GM19239 (cell line): ENCODE data around the gene ARHGAP45.

Source experiments
- DNase-seq: peaks from one replicate; pipeline ENCODE4 v3.0.0; 2011; ENCODE audit warnings: low spot score; ENCODE audit not compliant: insufficient read length
- FAIRE-seq: peaks from 2 replicates; lab custom pipeline; 2011; peaks lifted over from hg19 to GRCh38; lab: Jason Lieb, UNC

Gene ARHGAP45

DNA sequence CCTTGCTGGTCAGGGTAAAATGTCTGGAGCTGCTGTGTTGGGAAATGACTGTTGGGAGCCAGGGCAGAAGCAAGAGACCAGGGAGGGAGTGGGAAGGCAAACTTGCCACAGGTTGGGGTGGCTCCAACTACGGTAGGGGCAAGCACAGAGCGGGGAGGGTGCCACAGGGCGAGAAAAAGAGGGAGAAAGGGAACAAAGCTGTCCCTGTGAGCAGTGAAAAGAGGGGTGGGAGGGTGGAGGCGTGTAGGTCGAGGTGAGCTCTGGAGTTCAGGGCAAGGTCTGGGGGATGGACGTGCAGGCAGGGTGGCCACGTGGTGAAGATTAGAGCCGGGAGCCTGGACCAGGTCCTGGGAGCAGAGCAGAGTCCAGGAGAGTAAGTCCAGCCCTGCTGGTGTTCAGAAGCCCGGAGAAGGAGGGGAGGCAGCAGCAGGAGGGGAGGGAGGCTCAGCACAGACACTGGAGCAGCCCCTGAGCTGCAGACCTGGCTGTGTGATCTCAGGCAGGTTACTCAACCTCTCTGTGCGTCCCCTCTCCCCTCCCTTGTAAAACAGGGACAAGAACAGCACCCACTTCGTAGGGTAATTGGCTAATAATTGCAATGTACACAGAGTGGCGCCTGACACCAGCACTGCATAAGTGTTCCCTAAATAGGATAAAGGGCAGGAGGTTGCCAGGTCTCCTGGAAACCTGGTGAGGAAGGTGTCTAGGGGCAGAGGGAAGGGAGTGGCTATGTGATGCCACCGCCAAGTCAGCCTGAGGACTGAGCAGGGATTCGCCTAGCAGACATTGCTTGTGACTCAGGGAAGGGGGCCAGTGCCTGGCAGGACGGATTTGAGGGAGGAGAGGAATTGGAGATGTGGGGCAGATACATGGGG lies 31.4 kb downstream of the ARHGAP45 start:
- DNase-seq = no peak
- no peak for FAIRE-seq

DNA sequence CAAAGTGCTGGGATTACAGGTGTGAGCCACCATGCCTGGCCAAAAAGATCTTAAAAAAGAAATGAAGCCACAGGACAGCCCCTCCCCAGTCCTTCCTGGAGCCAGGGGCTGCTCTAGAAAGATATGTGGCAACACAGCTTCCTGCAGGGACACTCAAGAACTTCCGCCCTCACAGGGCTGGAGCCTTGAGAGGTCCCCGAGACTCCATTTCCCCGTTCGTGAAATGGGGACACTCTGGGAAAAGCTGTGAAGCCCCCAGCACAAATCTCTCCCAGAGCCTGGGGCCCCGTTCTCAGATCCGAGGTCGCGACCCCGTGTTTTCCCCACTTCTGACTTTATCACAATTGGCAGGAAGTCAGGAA lies 34.4 kb downstream of the ARHGAP45 start:
- DNase-seq = no peak

GRCh38 chr19:1102407-1103131 lies 35.6 kb downstream of the ARHGAP45 start:
- DNase-seq (no peak), FAIRE-seq (no peak)

More for the DNA sequence above, 34.4 kb downstream of the ARHGAP45 start:
- no peak for FAIRE-seq

- no peak for FAIRE-seq
- no peak for DNase-seq
These were observed 36.3 kb downstream of the ARHGAP45 start for GRCh38 chr19:1103132-1103707.

DNA sequence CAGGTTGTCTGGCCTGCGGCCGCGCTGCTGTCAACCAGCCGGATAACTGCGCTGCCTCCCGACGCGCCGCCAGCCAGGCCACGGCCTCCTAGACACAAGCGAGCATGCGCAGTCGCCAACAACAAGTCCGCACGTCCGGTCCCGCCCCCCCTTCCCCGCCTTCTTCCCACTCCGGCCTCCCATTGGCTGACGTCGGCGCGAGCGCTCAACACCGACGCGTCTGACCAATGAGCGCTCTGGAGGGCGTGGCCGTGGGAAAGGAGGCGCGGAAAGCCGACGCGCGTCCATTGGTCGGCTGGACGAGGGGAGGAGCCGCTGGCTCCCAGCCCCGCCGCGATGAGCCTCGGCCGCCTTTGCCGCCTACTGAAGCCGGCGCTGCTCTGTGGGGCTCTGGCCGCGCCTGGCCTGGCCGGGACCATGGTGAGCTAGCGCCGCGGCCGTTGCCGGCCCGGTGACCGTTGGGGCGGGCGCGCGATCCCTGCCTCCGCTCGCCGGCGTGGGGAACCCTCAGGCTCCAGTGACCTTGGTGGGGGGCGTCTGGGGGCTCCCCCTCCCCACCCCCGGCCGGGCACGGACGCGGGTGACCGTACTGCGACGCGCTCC lies 36.8 kb downstream of the ARHGAP45 start, which contains the start of gene GPX4:
TSS of gene GPX4 (plus strand) at position 287 of the 603 bp plus-strand sequence. CDS start at position 337, 50 bp downstream.
- FAIRE-seq = peak; percentile 97
- peak; percentile 99 for DNase-seq

- FAIRE-seq (peak; percentile 14), DNase-seq (peak; percentile 95)
These were observed 37.5 kb downstream of the ARHGAP45 start for GRCh38 chr19:1104311-1105007.

GRCh38 chr19:1105008-1105872 lies 38.3 kb downstream of the ARHGAP45 start:
- DNase-seq = peak; percentile 72
- FAIRE-seq = peak; percentile 71

DNA sequence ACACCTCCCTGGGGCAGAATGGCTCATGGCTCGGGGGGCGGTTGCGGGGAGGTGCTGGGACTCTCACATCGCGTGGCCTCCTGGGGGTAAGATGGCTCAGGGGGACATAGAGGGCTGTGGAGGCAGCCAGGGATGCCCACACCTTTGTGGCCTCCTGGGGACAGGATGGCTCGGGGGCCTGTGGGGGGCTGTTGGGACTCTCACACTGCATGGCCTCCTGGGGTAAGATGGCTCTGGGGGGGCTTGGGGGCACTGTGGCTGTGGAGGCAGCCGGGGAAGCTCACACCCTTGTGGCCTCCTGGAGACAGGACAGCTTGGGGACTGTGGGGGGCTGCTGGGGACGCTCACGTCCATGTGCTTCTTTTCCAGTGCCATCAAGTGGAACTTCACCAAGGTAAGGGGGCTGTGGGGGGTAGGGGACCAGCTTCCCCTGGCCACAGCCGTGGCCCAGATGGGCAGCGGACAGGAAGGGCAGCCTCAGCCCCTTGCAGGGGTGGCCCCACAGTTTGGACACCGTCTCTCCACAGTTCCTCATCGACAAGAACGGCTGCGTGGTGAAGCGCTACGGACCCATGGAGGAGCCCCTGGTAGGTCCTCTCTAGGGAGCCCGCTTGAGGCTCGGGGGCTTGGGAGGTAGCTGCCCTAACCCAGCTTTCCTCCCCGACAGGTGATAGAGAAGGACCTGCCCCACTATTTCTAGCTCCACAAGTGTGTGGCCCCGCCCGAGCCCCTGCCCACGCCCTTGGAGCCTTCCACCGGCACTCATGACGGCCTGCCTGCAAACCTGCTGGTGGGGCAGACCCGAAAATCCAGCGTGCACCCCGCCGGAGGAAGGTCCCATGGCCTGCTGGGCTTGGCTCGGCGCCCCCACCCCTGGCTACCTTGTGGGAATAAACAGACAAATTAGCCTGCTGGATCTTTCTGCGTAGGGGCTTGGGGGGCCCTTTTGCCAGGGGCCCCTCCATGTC lies 39.2 kb downstream of the ARHGAP45 start:
- FAIRE-seq (no peak), DNase-seq (no peak)

DNA sequence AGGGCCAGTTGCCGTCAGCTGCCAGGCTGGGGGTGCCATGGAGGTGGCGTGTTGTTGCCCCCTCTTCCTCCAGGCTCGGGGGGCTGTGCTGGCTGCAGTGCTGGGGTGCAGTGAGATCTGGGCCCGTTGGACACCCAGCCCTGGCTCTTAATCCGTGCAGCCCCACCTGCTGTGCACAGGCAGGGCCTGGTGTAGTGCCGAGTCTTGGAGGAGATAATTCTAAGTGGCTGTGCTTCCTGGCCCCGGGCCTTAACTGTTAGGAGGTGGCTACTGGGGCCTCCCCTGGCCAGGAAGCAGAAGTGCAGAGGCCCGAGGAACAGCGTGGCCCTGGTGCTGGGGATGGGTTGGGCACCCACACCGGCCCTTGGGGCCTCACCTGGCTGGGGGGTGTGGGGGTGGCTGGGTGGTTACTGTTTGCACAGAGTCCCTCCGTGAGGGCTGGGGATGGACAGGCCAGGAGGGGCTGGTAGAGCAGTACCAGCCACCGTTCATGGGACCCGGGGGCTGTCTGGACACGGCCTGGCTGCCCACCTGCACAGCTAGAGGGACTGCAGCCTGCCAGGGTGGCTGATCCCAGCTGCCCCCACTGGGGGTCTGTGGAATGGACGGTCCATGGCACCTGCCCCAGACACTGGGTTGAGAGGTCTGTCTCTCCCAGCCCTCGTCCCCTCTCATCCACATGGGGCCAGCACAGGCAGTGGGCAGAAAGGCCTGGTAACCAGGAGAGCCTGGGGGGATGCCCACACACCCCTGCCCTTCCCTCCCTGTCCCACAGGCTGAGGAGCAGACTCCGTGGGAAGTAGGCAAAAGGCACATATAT lies 40.1 kb downstream of the ARHGAP45 start:
- no peak for FAIRE-seq
- DNase-seq = no peak

DNA sequence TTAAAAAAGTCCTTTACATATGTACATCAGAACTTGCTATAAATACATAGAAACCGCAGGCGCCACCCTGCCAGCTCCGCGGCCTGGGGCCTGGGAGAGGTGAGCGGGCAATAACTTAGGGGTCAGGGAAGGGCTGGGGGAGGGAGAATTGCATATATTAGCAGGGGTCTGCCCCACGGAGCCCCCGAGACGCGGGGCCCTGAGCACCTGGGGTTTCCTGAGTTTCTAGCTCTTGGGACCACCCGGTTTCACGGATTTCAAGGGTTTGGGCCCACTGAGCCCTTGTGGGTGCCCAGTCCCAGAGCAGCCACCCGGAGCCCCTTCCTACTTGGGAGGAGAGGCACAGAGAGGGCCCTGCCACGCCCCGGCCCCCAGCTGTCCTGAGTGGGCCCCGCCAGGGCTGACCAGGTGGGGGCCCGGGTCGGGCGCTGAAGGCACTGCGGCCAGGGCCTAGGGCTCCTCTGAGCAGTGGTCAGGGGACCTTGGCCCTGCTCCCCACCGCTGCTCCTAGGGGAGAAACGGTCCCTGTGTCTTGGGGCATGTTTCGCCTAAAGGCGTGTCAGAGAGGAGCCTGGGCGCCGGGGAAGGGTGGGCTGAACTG lies 40.8 kb downstream of the ARHGAP45 start:
- FAIRE-seq (no peak), DNase-seq (no peak)

DNA sequence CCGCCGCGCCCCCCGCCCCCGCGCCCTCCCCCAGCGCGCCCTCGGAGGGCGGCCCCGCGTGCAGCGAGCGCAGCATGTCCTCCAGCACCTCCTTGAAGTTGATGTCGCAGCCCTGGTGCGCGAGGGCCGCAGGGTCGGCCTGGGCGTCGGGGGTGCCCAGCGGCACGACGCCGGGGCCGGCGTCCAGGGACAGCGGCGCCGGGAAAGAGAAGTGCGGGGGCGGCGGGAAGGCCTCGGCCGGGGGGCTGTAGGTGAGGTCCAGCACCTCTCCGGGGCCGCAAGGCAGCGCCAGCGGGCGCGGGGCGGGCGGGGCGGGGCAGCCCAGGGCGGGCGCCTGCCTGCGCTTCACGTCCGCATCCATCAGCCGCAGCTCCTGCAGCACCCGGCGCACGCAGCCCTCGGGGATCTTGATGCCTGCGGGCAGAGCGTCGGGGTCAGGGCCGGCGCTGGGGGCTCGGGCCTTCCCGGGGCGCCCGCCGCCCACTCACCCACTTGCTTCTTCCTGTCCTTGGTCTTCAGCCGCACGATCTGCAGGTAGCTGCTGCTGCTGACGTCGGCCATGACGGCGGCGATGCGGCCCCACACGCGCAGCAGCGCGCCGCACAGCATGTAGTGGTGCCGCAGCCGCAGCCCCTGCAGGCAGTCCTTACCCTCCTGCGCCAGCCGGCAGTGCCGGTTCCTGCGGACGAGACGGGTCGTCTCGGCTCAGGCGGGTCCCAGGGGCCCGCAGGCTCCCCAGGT lies 41.5 kb downstream of the ARHGAP45 start:
- FAIRE-seq (no peak), DNase-seq (no peak)

DNA sequence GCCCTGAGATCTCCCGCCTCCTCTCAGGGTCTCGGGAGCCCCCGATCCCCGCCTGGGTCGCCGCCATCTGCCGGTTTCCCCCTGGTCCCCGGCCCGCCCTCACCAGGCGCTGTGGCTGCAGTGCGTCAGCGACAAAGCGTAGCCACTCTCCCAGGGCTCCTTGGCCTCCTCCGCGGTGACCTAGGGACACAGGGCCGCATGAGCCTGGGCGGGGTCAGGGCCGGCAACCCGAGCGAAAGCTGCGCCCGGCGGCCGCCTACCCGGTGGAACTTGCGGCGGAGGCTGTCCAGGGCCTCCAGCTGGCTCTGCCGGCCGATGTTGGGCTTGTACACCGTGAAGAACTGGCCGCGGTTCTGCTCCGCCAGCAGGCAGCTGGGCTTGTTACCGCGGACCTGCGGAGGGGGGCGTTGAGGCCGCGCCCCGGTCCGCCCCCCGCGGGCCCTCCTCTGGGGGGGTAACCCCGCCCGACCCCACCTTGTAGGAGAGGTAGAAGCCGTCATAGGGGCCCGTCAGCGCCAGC lies 42.1 kb downstream of the ARHGAP45 start:
- no peak for DNase-seq
- no peak for FAIRE-seq

- no peak for FAIRE-seq
- no peak for DNase-seq
These were observed 43.0 kb downstream of the ARHGAP45 start for GRCh38 chr19:1109697-1110671.

DNA sequence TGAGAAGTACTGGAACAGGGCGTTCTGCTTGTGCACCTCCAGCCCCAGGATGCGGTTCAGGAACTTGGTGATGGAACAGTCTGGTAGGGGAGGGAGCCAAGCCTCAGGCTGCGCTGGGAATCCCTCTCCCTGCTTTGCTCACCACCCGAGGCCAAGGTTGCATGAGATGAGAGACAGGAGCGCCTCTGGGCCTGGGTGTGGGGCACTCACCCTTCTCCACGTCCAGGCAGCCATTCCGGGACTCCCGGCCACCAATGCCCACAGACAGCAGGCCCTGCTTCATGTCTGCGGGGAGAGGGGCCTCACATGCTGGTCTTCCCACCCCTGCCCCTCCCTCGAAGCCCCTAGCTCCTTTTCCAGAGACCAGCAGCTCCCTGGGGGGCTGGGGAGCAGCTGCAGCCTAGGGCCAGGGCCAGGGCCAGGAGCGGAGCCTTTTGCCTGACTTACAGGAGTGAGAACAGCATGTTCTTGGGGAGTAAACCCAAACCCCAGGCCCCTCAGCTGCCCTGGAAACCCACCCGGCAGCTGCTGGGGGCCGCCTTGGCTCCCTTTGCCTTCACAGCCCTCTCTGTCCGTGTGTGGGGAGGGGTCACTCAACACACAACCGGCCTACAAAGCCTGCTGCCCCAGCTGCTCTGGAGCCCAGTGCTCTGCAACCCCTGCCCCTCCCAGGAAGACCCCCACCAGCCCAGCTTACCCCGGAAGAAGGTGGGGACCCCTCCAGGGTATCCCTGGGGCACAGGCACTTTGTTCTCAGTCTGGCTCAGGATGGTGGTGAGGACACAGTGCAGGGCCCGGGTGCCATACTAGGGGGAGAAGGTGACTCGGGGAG lies 44.1 kb downstream of the ARHGAP45 start:
- DNase-seq (no peak), FAIRE-seq (no peak)
